GM21367 (cell line): ENCODE data around the gene GRHPR.
"Not testable (repeated sequence)": the region's sequence is repeated elsewhere in the genome, so short reads cannot be mapped to it uniquely, and the experiment has no call there.

Experiments
- ATAC-seq: cut with Tn5 transposase; IDR thresholded peaks from one replicate; pipeline ENCODE4 v1.9.1; 2021; ENCODE audit not compliant: unreplicated experiment

GRHPR gene

DNA sequence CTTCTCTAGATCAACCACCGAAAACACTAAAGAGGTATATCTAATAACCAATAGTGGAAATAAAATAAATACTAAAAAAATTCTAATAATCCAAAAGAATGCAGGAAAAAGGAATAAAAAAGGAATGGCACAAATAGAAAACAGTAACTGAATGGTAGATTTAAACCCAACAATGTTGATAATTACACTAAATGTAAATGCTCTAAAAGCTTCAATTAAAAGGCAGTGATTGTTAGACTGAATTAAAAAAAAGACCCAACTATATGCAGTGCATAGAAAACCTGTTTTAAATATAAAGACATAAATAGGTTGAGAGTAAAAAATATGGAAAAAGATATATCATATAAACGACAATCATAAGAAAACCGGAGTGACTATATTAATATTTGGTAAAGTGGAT lies 51.9 kb downstream of the GRHPR start:
- ATAC-seq = no peak

DNA sequence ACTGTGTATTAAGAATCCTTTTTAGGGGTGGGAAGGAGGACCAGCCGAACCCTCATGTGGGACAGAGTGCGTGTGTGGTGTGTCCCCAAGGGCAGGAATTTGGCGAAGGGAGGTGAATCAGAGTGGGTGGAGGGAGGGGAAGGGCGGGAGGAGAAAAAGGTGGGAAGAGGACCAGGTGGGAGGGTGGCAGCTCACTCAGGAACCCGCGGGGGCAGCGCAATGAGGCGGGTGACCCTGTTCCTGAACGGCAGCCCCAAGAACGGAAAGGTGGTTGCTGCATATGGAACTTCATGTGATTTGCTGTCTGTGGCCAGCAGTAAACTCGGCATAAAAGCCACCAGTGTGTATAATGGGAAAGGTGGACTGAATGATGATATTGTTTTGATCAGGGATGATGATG lies 54.4 kb downstream of the GRHPR start:
- ATAC-seq = no peak

DNA sequence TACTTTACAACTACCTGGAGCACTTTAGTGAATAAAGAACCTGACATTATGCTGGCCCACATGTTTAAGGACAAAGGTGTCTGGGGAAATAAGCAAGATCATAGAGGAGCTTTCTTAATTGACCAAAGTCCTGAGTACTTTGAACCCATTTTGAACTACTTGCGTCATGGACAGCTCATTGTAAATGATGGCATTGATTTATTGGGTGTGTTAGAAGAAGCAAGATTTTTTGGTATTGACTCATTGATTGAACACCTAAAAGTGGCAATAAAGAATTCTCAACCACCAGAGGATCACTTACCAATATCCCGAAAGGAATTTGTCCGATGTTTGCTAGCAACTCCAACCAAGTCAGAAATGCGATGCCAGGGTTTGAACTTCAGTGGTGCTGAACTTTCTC lies 54.9 kb downstream of the GRHPR start:
- ATAC-seq = not testable (repeated sequence)

DNA sequence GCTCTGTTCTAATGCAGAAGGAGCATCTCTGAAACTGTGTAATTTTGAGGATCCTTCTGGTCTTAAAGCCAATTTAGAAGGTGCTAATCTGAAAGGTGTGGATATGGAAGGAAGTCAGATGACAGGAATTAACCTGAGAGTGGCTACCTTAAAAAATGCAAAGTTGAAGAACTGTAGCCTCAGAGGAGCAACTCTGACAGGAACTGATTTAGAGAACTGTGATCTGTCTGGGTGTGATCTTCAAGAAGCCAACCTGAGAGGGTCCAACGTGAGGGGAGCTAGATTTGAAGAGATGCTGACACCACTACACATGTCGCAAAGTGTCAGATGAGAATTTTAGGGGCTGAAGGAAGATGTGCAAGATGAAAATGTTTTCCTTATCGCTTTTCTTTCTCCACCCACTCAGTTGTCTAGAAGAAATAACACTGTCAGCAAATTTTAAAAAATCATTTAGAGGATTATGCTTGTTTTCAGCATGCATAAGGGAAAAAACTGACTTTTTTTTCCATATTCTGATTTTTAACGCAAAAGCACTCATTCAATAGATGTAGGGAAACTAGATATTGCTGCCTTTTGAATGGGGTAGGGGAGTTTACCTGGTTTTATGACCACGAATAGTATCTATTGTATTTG lies 55.6 kb downstream of the GRHPR start:
- ATAC-seq = not testable (repeated sequence)

DNA sequence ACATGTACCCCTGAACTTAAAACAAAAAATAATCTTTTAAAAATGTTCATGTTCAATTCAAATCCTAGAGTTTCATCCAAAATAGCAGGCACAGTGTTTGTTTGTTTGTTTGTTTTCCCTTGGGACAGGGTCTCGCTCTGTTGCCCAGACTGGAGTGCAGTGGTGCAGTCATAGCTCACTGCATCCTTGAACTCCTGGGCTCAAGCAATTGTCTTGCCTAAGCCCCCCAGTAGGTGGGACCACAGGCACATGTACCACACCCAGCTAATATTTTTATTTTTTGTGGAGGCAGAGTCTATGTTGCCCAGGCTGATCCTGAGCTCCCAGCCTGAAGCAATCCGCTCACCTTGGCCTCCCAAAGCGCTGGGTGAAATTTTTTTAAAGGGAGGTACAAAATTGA lies 58.3 kb downstream of the GRHPR start:
- ATAC-seq = no peak

- ATAC-seq = peak; percentile 97
Measured at GRCh38 chr9:37485389-37486255, 63.1 kb downstream of the GRHPR start, which contains the start of gene POLR1E. POLR1E (plus strand) TSS chr9:37485948; CDS start chr9:37486048, 100 bp downstream.

DNA sequence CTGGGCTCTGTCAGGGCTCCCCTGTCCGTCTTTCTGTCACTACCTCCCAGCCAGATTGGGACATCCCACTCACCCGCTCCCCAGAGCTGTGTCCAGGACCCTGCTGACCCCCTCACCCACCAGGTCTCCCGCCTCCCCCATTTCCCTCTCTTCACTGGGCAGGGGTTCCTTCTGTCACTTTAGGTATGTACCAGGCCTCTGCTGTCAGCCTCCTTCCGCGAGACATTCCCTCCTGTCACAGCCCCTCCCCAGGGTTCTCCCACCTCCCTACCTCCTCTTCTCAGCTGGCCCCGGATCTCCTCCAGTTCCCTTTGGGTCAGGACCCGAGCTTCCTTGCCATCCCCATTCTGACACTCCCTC lies 63.7 kb downstream of the GRHPR start:
- no peak for ATAC-seq
